ENCODE results near the gene TNRC18.

DNA sequence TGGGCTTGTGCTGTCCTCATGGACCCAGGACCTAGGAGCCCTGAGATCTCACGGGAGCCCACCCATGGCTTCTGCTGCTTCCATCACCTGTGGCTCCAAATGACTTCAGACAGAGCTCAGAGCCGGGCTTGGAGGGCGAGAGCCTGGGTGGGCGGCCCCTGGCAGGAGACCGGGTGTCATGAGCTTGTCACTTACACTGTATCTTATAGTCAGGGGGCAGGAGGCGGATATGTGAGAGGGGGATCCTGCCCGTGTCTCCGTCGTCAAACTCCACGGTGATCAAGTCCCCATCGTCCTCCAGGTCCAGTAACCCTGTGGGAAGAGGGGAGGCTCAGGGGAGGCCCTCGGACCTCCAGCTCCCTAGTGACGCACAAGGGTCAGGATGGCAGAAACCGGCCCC, 107.9 kb downstream of the TNRC18 start:
- TF ChIP-seq POLR2AphosphoS5 (IDR thresholded peaks at IDR 0.05; ENCODE audit: insufficient read depth, low read depth, low read length), result no peak
- TF ChIP-seq, protein P1, sequence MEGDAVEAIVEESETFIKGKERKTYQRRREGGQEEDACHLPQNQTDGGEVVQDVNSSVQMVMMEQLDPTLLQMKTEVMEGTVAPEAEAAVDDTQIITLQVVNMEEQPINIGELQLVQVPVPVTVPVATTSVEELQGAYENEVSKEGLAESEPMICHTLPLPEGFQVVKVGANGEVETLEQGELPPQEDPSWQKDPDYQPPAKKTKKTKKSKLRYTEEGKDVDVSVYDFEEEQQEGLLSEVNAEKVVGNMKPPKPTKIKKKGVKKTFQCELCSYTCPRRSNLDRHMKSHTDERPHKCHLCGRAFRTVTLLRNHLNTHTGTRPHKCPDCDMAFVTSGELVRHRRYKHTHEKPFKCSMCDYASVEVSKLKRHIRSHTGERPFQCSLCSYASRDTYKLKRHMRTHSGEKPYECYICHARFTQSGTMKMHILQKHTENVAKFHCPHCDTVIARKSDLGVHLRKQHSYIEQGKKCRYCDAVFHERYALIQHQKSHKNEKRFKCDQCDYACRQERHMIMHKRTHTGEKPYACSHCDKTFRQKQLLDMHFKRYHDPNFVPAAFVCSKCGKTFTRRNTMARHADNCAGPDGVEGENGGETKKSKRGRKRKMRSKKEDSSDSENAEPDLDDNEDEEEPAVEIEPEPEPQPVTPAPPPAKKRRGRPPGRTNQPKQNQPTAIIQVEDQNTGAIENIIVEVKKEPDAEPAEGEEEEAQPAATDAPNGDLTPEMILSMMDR (IDR thresholded peaks at IDR 0.05; ENCODE audit: extremely low read depth in 1 of 2, insufficient read depth in 1 of 2, low read depth in 1 of 2, low read length in 2 of 2), result no peak
- TF ChIP-seq, protein P2, sequence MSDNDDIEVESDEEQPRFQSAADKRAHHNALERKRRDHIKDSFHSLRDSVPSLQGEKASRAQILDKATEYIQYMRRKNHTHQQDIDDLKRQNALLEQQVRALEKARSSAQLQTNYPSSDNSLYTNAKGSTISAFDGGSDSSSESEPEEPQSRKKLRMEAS (IDR thresholded peaks at IDR 0.05; ENCODE audit: insufficient read depth, insufficient read length), result no peak
- TF ChIP-seq JUN (IDR thresholded peaks at IDR 0.05; ENCODE audit: borderline replicate concordance, insufficient read depth, insufficient read length, low read depth), result no peak
- no peak for TF ChIP-seq POLR2A (IDR thresholded peaks at IDR 0.05; ENCODE audit: low read depth, low read length)
- TF ChIP-seq EZH2 (IDR thresholded peaks at IDR 0.05; ENCODE audit: borderline replicate concordance, low read depth, low read length, severe bottlenecking), result no peak
- TF ChIP-seq MYC (IDR thresholded peaks at IDR 0.05; ENCODE audit: low read depth, low read length), result no peak
- TF ChIP-seq FOS (IDR thresholded peaks at IDR 0.05; ENCODE audit: borderline replicate concordance, insufficient read depth, low read length), result no peak
